Lower leg skin (tissue), 4 donors: ENCODE results near the gene HECTD4. TPM values are rescaled to one million over a fixed set of nuclear protein-coding genes. Genes with fewer than 3 reads are reported as not detected.
"Not testable (repeated sequence)": the region's sequence is repeated elsewhere in the genome, so short reads cannot be mapped to it uniquely, and the experiment has no call there.

Source experiments
- DNase-seq, 2 donors: peaks; one replicate each; pipeline ENCODE4 v3.0.0-alpha.2; 2019; ENCODE audit warnings: low spot score in 2 of 2
- H3K4me3 ChIP-seq: fragments of 200-600 bp; sonication (generic); 2 replicates; pipeline ENCODE4 v1.5.1; 2017; ENCODE audit warnings: mild to moderate bottlenecking, low read depth; ENCODE audit not compliant: poor library complexity, severe bottlenecking
- POLR2A ChIP-seq, 2 donors: fragments of 450-650 bp; IDR thresholded peaks; one replicate each; pipeline ENCODE4 v1.6.1; 2016 to 2017; ENCODE audit warnings: antibody characterized with exemption in 2 of 2, mild to moderate bottlenecking in 1 of 2, moderate library complexity in 1 of 2
- WGBS, 2 donors: methylation state at CpG; one replicate each; pipeline ENCODE4 v1.1.5; 2018; 5-methylcytosine and 5-hydroxymethylcytosine counted together
- intact Hi-C: fragments of 100-400 bp; cut with DNase I; formaldehyde crosslinking; loops from one replicate; pipeline ENCODE4 v1.15.0; 2023; ENCODE audit warnings: low total_unique reads
- total RNA-seq, 4 donors: library from RNA; depleted of rRNA; stranded (reverse); fragments of >200 nt; gene quantifications; one replicate each; pipeline ENCODE4 v1.1.0, GENCODE V29; 2016
- TF ChIP-seq, protein P1 (sequence below), 3 donors: fragments of 450-650 bp; IDR thresholded peaks; one replicate each; pipeline ENCODE4 v1.5.1; 2016; ENCODE audit warnings: antibody characterized with exemption in 3 of 3, mild to moderate bottlenecking in 3 of 3, moderate library complexity in 2 of 3

Gene HECTD4
- total RNA-seq, 4 donors from 2014 or later: 33.2 to 70.6 (median 35.5) TPM

DNA sequence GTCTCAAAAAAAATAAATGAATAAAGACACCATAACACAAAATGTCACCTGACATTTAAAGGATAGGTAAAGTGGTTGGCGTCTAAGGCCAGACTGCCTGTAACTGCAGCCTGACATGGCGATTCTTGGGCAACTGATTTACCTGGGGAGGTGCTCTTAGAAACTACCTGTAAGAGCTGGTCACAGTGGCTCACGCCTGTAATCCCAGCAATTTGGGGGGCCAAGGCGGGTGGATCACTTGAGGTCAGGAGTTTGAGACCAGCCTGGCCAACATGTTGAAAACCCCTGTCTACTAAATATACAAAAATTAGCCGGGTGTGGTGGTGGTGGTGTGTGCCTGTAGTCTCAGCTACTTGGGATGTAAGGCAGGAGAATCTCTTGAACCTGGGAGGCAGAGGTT lies 18.8 kb upstream of the HECTD4 start:
- peak in 1 of 2 donors; percentile 52 for DNase-seq
- 88 to 91% methylated on average over 5 of the region's 5 CpGs for WGBS, 2 donors
- intact Hi-C loops: no loop called here
- TF ChIP-seq POLR2A (IDR thresholded peaks at IDR 0.05): no peak
- TF ChIP-seq, protein P1, sequence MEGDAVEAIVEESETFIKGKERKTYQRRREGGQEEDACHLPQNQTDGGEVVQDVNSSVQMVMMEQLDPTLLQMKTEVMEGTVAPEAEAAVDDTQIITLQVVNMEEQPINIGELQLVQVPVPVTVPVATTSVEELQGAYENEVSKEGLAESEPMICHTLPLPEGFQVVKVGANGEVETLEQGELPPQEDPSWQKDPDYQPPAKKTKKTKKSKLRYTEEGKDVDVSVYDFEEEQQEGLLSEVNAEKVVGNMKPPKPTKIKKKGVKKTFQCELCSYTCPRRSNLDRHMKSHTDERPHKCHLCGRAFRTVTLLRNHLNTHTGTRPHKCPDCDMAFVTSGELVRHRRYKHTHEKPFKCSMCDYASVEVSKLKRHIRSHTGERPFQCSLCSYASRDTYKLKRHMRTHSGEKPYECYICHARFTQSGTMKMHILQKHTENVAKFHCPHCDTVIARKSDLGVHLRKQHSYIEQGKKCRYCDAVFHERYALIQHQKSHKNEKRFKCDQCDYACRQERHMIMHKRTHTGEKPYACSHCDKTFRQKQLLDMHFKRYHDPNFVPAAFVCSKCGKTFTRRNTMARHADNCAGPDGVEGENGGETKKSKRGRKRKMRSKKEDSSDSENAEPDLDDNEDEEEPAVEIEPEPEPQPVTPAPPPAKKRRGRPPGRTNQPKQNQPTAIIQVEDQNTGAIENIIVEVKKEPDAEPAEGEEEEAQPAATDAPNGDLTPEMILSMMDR (IDR thresholded peaks at IDR 0.05): no peak
- no peak overlapping the region for H3K4me3 ChIP-seq

DNA sequence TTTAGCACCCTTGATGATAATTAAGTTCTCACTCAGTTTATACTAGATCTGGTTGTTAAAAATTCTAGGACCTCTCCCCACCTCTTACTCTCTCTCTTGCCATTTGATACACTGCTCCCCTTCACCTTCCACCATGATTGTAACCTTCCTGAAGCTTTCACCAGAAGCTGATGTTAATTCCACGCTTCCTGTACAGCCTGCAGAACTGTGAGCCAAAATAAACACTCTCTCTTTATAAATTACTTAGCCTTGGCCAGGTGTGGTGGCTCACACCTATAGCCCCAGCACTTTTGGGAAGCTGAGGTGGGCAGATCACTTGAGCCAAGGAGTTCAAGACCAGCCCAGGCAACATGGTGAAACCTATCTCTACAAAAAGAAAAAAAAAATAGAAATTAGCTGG lies 11.1 kb upstream of the HECTD4 start:
- no peak overlapping the region for H3K4me3 ChIP-seq
- WGBS, 2 donors: 76 to 87% methylated on average over 1 of the region's 1 CpG
- intact Hi-C loops: no loop called here
- TF ChIP-seq, protein P1 (IDR thresholded peaks at IDR 0.05): no peak
- no peak for DNase-seq

DNA sequence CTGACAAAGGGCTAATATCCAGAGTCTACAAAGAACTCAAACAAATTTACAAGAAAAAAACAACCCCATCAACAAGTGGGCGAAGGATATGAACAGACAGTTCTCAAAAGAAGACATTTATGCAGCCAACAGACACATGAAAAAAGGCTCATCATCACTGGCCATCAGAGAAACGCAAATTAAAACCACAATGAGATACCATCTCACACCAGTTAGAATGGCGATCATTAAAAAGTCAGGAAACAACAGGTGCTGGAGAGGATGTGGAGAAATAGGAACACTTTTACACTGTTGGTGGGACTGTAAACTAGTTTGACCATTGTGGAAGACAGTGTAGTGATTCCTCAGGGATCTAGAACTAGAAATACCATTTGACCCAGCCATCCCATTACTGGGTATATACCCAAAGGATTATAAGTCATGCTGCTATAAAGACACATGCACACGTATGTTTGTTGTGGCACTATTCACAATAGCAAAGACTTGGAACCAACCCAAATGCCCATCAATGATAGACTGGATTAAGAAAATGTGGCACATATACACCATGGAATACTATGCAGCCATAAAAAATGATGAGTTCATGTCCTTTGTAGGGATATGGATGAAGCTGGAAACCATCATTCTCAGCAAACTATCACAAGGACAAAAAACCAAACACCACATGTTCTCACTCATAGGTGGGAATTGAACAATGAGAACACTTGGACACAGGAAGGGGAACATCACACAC lies 7.9 kb upstream of the HECTD4 start:
- DNase-seq, H3K4me3 ChIP-seq: not testable (repeated sequence)
- 88 to 93% methylated on average over 4 of the region's 4 CpGs for WGBS, 2 donors
- intact Hi-C loops: loop anchor here (10.0 kb wide), 1 partner anchor 295 kb away; no protein-coding TSS in a partner anchor

DNA sequence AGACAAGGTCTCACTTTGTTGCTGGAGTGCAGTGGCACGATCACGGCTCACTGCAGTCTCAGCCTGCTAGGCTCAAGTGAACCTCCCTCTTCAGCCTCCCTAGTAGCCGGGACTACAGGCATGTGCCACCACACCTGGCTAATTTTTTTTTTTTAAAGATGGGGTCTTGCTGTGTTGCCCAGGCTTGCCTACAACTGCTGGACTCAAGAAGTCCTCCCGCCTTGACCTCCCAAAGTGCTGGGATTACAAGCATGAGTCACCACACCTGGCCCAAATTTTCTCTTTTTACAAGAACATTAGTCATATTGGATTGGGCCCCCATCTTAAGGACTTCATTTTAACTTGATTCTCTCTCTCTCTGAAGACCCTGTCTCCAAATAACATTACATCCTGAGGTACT lies 7.0 kb upstream of the HECTD4 start:
- no peak for DNase-seq
- WGBS, 2 donors: 75 to 87% methylated on average over 4 of the region's 4 CpGs
- no peak overlapping the region for H3K4me3 ChIP-seq
- TF ChIP-seq, protein P1 (IDR thresholded peaks at IDR 0.05): no peak
- TF ChIP-seq POLR2A (IDR thresholded peaks at IDR 0.05): no peak
- intact Hi-C loops: loop anchor here (10.0 kb wide), 1 partner anchor 294 kb away; no protein-coding TSS in a partner anchor

DNA sequence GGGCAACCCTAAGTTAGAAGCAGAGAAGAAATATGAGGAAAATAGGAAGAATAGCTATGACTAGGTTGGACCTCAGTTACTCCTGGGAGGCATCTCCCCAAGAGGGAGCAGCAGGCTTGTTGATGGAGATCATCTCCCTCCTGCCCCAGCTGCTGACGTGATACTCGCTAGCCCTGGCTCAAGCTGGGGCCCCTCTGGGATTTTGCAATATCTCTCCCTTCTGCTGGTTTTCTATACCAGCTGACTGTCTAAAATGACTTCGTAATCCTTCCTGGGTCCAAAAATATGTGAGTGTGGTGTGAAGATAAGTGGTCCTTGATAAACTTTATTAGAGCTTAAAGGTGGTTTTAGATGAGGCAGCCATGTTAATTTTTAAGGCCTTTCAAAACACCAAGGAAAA lies 4.5 kb upstream of the HECTD4 start:
- no peak for DNase-seq

DNA sequence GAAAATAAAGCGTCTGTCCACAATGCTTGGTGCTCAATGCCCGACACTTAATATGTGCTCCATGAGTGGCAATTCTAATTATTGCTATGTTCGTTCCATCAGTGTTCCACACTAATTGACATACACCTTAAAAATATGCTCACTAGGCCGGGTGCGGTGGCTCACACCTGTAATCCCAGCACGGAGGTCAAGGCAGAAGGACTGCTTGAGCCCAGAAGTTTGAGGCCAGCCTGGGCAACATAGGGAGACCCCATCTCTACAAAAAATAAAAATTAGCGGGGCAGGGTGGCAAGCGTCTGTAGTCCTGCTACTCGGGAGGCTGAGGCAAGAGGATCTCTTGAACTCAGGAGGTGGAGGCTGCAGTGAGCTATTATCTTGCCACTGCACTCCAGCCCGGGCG lies 635 bp upstream of the HECTD4 start:
- H3K4me3 ChIP-seq: no peak overlapping the region
- no peak for TF ChIP-seq POLR2A (IDR thresholded peaks at IDR 0.05)
- TF ChIP-seq, protein P1 (IDR thresholded peaks at IDR 0.05): no peak
- no peak for DNase-seq
- 83 to 91% methylated on average over 11 of the region's 11 CpGs for WGBS, 2 donors
- intact Hi-C loops: loop anchor here (10.0 kb wide), 1 partner anchor 288 kb away; no protein-coding TSS in a partner anchor

More for the DNA sequence above, 4.5 kb upstream of the HECTD4 start:
- TF ChIP-seq, protein P1 (IDR thresholded peaks at IDR 0.05): no peak
- no peak for TF ChIP-seq POLR2A (IDR thresholded peaks at IDR 0.05)
- H3K4me3 ChIP-seq: no peak overlapping the region
- intact Hi-C loops: loop anchor here (10.0 kb wide), 1 partner anchor 292 kb away; no protein-coding TSS in a partner anchor
- WGBS, 2 donors: 64 to 71% methylated on average over 3 of the region's 3 CpGs
